ENCODE measurements around the gene TM2D3. TPM values are rescaled to one million over a fixed set of nuclear protein-coding genes. Genes with fewer than 3 reads are reported as not detected.

TM2D3 gene
- total and polyA plus RNA-seq, 7 donors = 30.4 to 69.6 (median 42.4) TPM

- H3K4me1 ChIP-seq = no peaks in the 10 kb centered on the region
- H3K36me3 ChIP-seq (ENCODE audit: insufficient read depth in 1 of 2, low read depth in 1 of 2) = no peaks in the 10 kb centered on the region
- intact Hi-C loops (cut with DNase I) = no loop called here
- TF ChIP-seq, protein P1, sequence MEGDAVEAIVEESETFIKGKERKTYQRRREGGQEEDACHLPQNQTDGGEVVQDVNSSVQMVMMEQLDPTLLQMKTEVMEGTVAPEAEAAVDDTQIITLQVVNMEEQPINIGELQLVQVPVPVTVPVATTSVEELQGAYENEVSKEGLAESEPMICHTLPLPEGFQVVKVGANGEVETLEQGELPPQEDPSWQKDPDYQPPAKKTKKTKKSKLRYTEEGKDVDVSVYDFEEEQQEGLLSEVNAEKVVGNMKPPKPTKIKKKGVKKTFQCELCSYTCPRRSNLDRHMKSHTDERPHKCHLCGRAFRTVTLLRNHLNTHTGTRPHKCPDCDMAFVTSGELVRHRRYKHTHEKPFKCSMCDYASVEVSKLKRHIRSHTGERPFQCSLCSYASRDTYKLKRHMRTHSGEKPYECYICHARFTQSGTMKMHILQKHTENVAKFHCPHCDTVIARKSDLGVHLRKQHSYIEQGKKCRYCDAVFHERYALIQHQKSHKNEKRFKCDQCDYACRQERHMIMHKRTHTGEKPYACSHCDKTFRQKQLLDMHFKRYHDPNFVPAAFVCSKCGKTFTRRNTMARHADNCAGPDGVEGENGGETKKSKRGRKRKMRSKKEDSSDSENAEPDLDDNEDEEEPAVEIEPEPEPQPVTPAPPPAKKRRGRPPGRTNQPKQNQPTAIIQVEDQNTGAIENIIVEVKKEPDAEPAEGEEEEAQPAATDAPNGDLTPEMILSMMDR (IDR thresholded peaks at IDR 0.05) = no peak
- no peaks in the 10 kb centered on the region for H3K27me3 ChIP-seq (ENCODE audit: insufficient read depth in 3 of 3, low read length in 2 of 3)
- no peak overlapping the region for H3K4me3 ChIP-seq
- WGBS, 3 donors = 62 to 75% (median 74%) methylated on average over 6 of the region's 6 CpGs
- no peak for ATAC-seq
- H3K9me3 ChIP-seq = no peaks in the 10 kb centered on the region
- DNase-seq = no peak
- no peak overlapping the region for H3K27ac ChIP-seq
These were observed 54.7 kb downstream of the TM2D3 start for GRCh38 chr15:101597360-101597928.

DNA sequence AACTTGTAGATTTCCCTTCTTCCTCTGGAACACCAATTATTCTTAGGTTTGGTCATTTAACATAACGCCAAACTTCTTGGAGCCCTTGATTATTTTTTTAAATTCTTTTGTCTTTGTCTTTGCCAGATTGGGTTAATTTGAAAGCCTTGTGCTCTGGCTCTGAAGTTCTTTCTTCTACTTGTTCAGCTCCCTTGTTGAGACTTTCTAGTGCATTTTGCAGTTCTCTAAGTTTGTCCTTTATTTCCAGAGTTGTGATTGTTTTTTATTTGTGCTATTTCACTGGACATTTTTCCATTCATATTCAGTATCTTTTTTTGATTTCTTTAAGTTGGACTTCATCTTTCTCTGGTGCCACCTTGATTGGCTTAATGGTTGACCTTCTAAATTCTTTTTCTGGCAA lies 55.5 kb downstream of the TM2D3 start:
- DNase-seq = no peak
- TF ChIP-seq, protein P1 (IDR thresholded peaks at IDR 0.05) = no peak
- Histone ChIP-seq H3K4me1 (no peaks in the 10 kb centered on the region), H3K4me3 (no peak overlapping the region), H3K27me3 (ENCODE audit: insufficient read depth in 3 of 3, low read length in 2 of 3) (no peaks in the 10 kb centered on the region), H3K36me3 (ENCODE audit: insufficient read depth in 1 of 2, low read depth in 1 of 2) (no peaks in the 10 kb centered on the region), H3K27ac (no peak overlapping the region), H3K9me3 (no peaks in the 10 kb centered on the region)
- 88 to 93% (median 93%) methylated on average over 1 of the region's 1 CpG for WGBS, 3 donors
- intact Hi-C loops (cut with DNase I) = no loop called here
- ATAC-seq = no peak

Other genes starting within 250 kb of the TM2D3 start
- gene PCSK6, start 162.7 kb downstream of the TM2D3 start, total RNA-seq = 10 to 100 TPM; 13.3 to 32.7 (median 20.7) TPM
- 10 to 100 TPM in 1 of 3 donors, 1 to 10 TPM in 2; 8.3 to 10.3 (median 9.8) TPM for gene PCSK6, start 162.7 kb downstream of the TM2D3 start, polyA plus RNA-seq
- gene TARS3, start 72.1 kb upstream of the TM2D3 start, total RNA-seq = 10 to 100 TPM; 31.6 to 40.2 (median 35.7) TPM
- gene TARS3, start 72.1 kb upstream of the TM2D3 start, polyA plus RNA-seq = 10 to 100 TPM; 11.1 to 38.0 (median 21.1) TPM
- gene OR4F6, start 151.1 kb upstream of the TM2D3 start, total RNA-seq = not detected
- gene OR4F6, start 151.1 kb upstream of the TM2D3 start, polyA plus RNA-seq = not detected
- not detected for gene OR4F15, start 159.8 kb upstream of the TM2D3 start, total RNA-seq
- gene OR4F15, start 159.8 kb upstream of the TM2D3 start, polyA plus RNA-seq = not detected

Data from psoas muscle (tissue), 8 donors.